Heart left ventricle (tissue), 16 donors: ENCODE measurements around the gene MTX3. TPM values are rescaled to one million over a fixed set of nuclear protein-coding genes. Genes with fewer than 3 reads are reported as not detected.

ENCODE experiments used
- ATAC-seq, 4 donors: fragments of 200-7000 bp; cut with Tn5 transposase; one replicate each; pipeline ENCODE4 v1.9.1; 2020 to 2022; ENCODE audit warnings: moderate library complexity in 4 of 4, mild to moderate bottlenecking in 3 of 4, moderate number of reproducible peaks in 1 of 4
- DNase-seq, 5 donors: peaks; one replicate each; pipeline ENCODE4 v3.0.0-alpha.2; 2020
- H3K27ac ChIP-seq, 12 donors: fragments of 200-600 bp; sonication (generic) in 4 of 12; one replicate each; pipeline versions ENCODE4 v1.5.0 to v1.8.0; 2016 to 2022; ENCODE audit warnings: mild to moderate bottlenecking in 2 of 12
- H3K27me3 ChIP-seq, 9 donors: fragments of 200-600 bp; sonication (generic) in 2 of 9; one replicate each; pipeline versions ENCODE4 v1.5.1 to v1.8.0; 2016 to 2022; ENCODE audit warnings: mild to moderate bottlenecking in 3 of 9
- H3K36me3 ChIP-seq, 9 donors: fragments of 200-600 bp; sonication (generic) in 2 of 9; one replicate each; pipeline versions ENCODE4 v1.5.0 to v1.8.0; 2018 to 2022; ENCODE audit warnings: mild to moderate bottlenecking in 2 of 9
- H3K4me1 ChIP-seq, 12 donors: fragments of 200-600 bp; sonication (generic) in 4 of 12; one replicate each; pipeline versions ENCODE4 v1.5.0 to v1.8.0; 2016 to 2022; ENCODE audit warnings: mild to moderate bottlenecking in 3 of 12
- H3K4me3 ChIP-seq, 12 donors: fragments of 200-600 bp; sonication (generic) in 4 of 12; one replicate each; pipeline versions ENCODE4 v1.5.0 to v1.8.0; 2017 to 2022; ENCODE audit warnings: mild to moderate bottlenecking in 9 of 12, moderate library complexity in 4 of 12
- H3K9me3 ChIP-seq, 12 donors: fragments of 200-600 bp; sonication (generic) in 4 of 12; one replicate each; pipeline versions ENCODE4 v1.5.0 to v1.8.0; 2016 to 2022; ENCODE audit warnings: mild to moderate bottlenecking in 1 of 12
- CTCF ChIP-seq, 12 donors: fragments of 200-600 bp; sonication (generic) in 4 of 12; IDR thresholded peaks; one replicate each; pipeline versions ENCODE4 v1.5.0 to v1.8.0; 2018 to 2022; ENCODE audit warnings: antibody characterized with exemption in 12 of 12, mild to moderate bottlenecking in 5 of 12
- POLR2A ChIP-seq, 2 donors: fragments of 450-650 bp; IDR thresholded peaks; one replicate each; pipeline ENCODE4 v1.6.1; 2017; ENCODE audit warnings: antibody characterized with exemption in 2 of 2, mild to moderate bottlenecking in 2 of 2, moderate library complexity in 2 of 2
- WGBS, 4 donors: extraction: QIAGEN DNeasy Blood & Tissue Kit in 2 of 4; methylation state at CpG; one replicate each; pipeline versions ENCODE4 v1.1.5 to v1.1.7; 2013 to 2018; 5-methylcytosine and 5-hydroxymethylcytosine counted together
- intact Hi-C, 10 donors: fragments of 100-400 bp; cut with DNase I; formaldehyde crosslinking; loops; one replicate each; pipeline versions ENCODE4 v1.11.1 to v1.14.2; 2022
- polyA plus RNA-seq, 2 donors: library from polyadenylated mRNA; stranded (reverse); fragments of 200-250 nt; gene quantifications; one replicate each; pipeline ENCODE4 v1.2.3, GENCODE V29; 2013
- total RNA-seq, 9 donors: library from RNA; depleted of rRNA in 2 of 9; stranded (reverse); fragments of >200 nt in 2 of 9; fragmentation: NEBNext Ultra II Directional in 3 of 9; extraction: Animal tissue kit (Norgen Biotek cat#: 25700) in 3 of 9; gene quantifications; one replicate each; pipeline versions ENCODE4 v1.1.0 to v1.2.4, GENCODE V29; 2016 to 2023
- donor health status: ischemic (EF 13 %, LVEDD 7.1; RV severe dilation, severe dysfunction).
- donor health status: healthy with polysubstance abuse.
- donor health status: DM: no; HTN: yes; CAD: no.
- donor health status: DM: no; HTN: no; CAD: no.
- donor health status: ischemic (EF 25% LVEDD 6.9; RV normal size, moderate dysfunction).
- donor health status: ischemic (EF 25% LVEDD 5.7; RV mildly dilated, moderate dysfunction).
- donor health status: healthy.
- donor health status: DM: yes; HTN: yes; CAD: no.
- donor health status: ischemic (EF 35%, LVEDD 5.7; RV mildly dilated, moderate dysfunction).
- donor health status: nonischemic (EF 11% LVEDD 7.7; RV severe dilation, severe dysfunction).
- donor health status: DM: yes; HTN: yes; CAD: no.
- donor health status: PGD.
- donor health status: ischemic (EF 29% LVEDD 5.4; RV normal size, mild dysfunction).
- donor health status: nonischemic (EF 23%, LVEDD 6.1; RV moderate dilation, normal function).

Gene MTX3
- total and polyA plus RNA-seq, 11 donors, result 4.2 to 14.4 (median 11.8) TPM

GRCh38 chr5:80033513-80033912, 42.5 kb upstream of the MTX3 start:
- DNase-seq (no peak), ATAC-seq (no peak)
- no peaks in the 10 kb centered on the region for H3K36me3 ChIP-seq
- no peak overlapping the region for H3K27ac ChIP-seq
- peaks cover 0 to 12% (median 0%) of the 10 kb centered on the region in 12 donors for H3K4me1 ChIP-seq
- TF ChIP-seq CTCF (IDR thresholded peaks at IDR 0.05) (no peak), POLR2A (IDR thresholded peaks at IDR 0.05) (no peak)
- no peaks in the 10 kb centered on the region for H3K9me3 ChIP-seq
- no peak overlapping the region for H3K4me3 ChIP-seq
- intact Hi-C loops, result no loop called here
- H3K27me3 ChIP-seq, result peaks cover 0 to 46% (median 20%) of the 10 kb centered on the region in 9 donors

GRCh38 chr5:80031109-80031508, 40.0 kb upstream of the MTX3 start:
- DNase-seq (no peak), ATAC-seq (no peak)
- TF ChIP-seq CTCF (IDR thresholded peaks at IDR 0.05), result no peak
- TF ChIP-seq POLR2A (IDR thresholded peaks at IDR 0.05), result no peak
- Histone ChIP-seq H3K4me3 (no peak overlapping the region), H3K27me3 (peaks cover 0 to 32% (median 15%) of the 10 kb centered on the region in 9 donors), H3K27ac (no peak overlapping the region), H3K4me1 (peaks cover 0 to 12% (median 0%) of the 10 kb centered on the region in 12 donors), H3K9me3 (no peaks in the 10 kb centered on the region), H3K36me3 (no peaks in the 10 kb centered on the region)
- WGBS, 4 donors, result 78 to 87% (median 85%) methylated on average over 1 of the region's 1 CpG
- intact Hi-C loops, result no loop called here

GRCh38 chr5:80026841-80027240, 35.8 kb upstream of the MTX3 start:
- Histone ChIP-seq H3K9me3 (no peaks in the 10 kb centered on the region), H3K27me3 (no peaks in the 10 kb centered on the region), H3K27ac (no peak overlapping the region), H3K4me3 (no peak overlapping the region), H3K4me1 (no peaks in the 10 kb centered on the region), H3K36me3 (no peaks in the 10 kb centered on the region)
- ATAC-seq (no peak), DNase-seq (no peak)
- no peak for TF ChIP-seq POLR2A (IDR thresholded peaks at IDR 0.05)
- TF ChIP-seq CTCF (IDR thresholded peaks at IDR 0.05), result no peak
- intact Hi-C loops, result no loop called here

GRCh38 chr5:80025069-80025468, 34.0 kb upstream of the MTX3 start:
- 86 to 92% (median 87%) methylated on average over 2 of the region's 2 CpGs for WGBS, 4 donors
- intact Hi-C loops, result no loop called here
- H3K4me3 ChIP-seq, result no peak overlapping the region
- ATAC-seq (no peak), DNase-seq (no peak)
- no peaks in the 10 kb centered on the region for H3K9me3 ChIP-seq
- H3K27me3 ChIP-seq, result no peaks in the 10 kb centered on the region
- no peaks in the 10 kb centered on the region for H3K4me1 ChIP-seq
- no peak overlapping the region for H3K27ac ChIP-seq
- no peaks in the 10 kb centered on the region for H3K36me3 ChIP-seq
- TF ChIP-seq POLR2A (IDR thresholded peaks at IDR 0.05) (no peak), CTCF (IDR thresholded peaks at IDR 0.05) (no peak)
